ENCODE measurements around the gene KMT2C.
"Not testable (repeated sequence)": the region's sequence is repeated elsewhere in the genome, so short reads cannot be mapped to it uniquely, and the experiment has no call there.

The KMT2C gene

GRCh38 chr7:152312316-152312715 is 123.5 kb downstream of the KMT2C start:
- no peak overlapping the region for H3K4me3 ChIP-seq
- no peak overlapping the region for H3K27ac ChIP-seq
- DNase-seq (ENCODE audit: low spot score): no peak
- no peak for TF ChIP-seq CTCF (IDR thresholded peaks at IDR 0.05)

DNA sequence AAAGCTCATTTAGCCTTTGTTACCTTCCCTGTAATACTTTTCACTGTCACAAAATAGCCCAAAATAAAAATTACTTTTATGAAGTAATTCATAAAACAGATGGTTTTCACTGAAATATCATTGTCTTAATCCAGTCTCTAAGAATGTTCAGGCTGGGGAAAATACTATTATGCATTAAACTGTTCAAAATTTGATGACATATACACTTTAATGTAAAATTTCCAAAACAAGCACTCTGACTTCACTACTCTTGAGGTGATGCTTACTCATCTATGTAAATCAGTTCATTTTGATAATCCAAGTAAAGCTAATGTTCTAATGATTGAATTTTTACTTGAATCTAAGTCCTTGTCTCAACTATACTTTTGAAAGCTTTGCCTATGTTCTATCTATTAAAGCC is 127.9 kb downstream of the KMT2C start:
- Histone ChIP-seq H3K4me3 (no peak overlapping the region), H3K27ac (no peak overlapping the region)
- no peak for DNase-seq (ENCODE audit: low spot score)
- TF ChIP-seq CTCF (IDR thresholded peaks at IDR 0.05): no peak

DNA sequence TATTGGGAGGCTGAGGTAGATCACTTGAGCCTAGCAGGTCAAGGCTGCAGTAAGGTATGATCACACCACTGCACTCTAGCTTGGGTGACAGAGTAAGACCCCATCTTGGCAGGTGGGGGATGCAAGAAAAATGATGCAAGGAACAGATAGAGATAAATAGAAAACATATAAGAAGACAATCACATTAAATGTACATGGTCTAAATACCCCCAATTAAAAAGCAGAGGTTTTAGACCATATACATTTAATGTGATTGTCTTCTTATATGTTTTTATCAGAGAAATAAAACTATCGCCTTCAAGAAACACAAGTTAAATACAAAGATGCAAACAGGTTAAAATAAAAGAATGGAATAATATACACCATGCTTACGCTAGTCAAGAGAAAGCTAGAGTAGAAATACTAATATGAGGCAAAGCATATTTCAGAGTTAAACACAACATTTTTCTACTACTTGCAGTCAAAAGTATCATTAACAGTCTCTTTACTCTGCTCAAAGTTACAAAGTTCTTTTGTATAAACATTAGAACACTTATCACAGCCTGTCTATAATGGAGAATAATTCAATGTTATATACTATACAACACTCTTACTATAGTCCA is 136.2 kb downstream of the KMT2C start:
- H3K27ac ChIP-seq; H3K4me3 ChIP-seq; DNase-seq (ENCODE audit: low spot score): not testable (repeated sequence)

DNA sequence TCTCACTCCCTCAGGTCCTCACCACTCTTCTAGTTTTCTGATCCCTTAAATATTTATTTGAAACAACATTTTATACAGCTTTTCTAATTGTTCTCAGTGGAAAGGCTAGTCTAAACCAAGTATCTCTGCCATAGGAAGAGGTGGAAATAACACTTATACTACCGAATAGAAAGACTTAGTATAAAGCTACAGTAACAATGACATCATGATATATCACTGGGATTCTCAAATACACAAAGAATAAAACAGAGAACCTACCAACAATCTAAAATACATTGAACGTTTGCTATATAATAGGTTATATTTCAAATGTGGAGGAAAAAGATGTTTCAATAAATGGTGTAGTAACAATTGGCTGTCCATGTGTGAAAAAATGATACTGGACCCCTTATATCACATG is 142.9 kb downstream of the KMT2C start:
- no peak overlapping the region for H3K4me3 ChIP-seq
- no peak for DNase-seq (ENCODE audit: low spot score)
- no peak for TF ChIP-seq CTCF (IDR thresholded peaks at IDR 0.05)
- no peak overlapping the region for H3K27ac ChIP-seq

- DNase-seq (ENCODE audit: low spot score); H3K4me3 ChIP-seq; H3K27ac ChIP-seq: not testable (repeated sequence)
These were observed 148.8 kb downstream of the KMT2C start for GRCh38 chr7:152286972-152287371.

DNA sequence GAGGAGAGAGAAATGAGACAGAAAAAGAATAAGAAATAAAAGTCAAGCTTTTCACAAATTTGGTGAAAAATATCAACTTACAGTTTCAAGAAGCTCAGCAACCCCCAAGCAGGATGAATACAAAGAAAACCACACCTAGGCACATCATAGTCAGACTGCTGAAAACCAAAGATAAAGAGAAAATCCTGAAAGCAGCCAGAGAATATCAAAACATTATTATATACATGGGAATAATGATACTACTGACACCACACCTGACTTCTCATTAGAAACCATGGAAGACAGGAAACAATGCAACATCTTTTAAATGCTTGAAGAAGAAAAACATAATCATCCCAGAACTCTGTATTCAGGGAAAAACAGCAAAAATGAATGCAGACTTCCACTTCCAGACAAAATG is 149.6 kb downstream of the KMT2C start:
- H3K27ac ChIP-seq; H3K4me3 ChIP-seq; DNase-seq (ENCODE audit: low spot score): not testable (repeated sequence)

GRCh38 chr7:152284998-152285397 is 150.8 kb downstream of the KMT2C start:
- not testable (repeated sequence) for H3K4me3 ChIP-seq; DNase-seq (ENCODE audit: low spot score); H3K27ac ChIP-seq

DNA sequence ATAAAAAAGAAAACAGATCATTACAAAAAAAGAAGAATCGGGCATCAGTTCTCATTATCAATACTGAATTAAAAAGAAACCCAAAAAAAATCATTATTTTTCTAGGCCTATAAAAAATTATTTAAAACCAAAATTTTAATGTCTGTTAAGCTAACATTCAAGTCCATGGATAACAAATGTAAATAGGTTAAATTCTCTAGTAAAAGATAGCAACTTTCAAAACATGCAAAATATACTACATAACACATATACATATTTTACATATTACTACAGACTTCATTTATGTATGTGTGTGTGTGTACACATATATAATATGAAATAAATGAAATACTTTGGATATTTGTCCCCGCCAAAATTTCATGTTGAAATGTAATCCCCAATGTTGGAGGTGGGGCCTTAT is 158.1 kb downstream of the KMT2C start:
- not testable (repeated sequence) for DNase-seq (ENCODE audit: low spot score); H3K4me3 ChIP-seq

DNA sequence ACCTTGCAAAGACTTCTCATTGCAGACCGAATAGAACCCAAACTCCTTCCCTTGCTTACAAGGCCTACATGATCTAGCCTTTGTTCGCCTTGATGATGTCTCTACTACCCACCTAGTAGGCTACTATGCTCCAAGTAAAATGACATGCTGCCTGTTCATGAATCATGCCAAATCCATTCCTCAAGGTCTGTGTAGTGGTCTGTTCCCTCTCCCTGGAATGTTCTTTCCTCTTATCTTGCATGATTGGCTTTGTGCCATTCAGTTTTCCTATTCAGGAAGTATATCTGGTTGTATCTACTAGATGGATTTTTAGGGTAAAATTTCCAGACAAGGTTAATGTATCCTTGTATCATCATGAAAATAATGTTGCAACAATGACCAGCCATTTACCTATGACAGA is 165.4 kb downstream of the KMT2C start:
- H3K27ac ChIP-seq; H3K4me3 ChIP-seq; DNase-seq (ENCODE audit: low spot score): not testable (repeated sequence)

More for the DNA sequence above, 158.1 kb downstream of the KMT2C start:
- H3K27ac ChIP-seq: not testable (repeated sequence)

DNA sequence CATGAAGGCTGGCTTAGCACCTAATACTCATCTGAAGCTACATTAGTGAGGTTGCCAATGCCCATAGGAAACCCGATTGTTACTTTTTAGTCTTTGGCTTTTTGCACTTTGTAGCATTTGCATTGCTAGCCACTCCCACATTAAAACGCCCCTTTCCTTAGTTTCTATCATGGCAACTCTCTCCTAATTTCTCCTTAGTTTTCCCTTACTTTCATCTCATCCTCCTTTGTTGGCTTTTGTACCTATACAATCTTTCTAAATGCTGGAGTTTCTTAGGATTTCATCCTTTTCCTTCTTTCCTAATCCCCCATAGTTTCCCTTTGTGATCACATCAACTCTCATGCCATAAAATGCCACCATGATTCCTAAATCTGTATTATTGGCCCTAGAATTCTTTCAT is 168.9 kb downstream of the KMT2C start:
- H3K27ac ChIP-seq; DNase-seq (ENCODE audit: low spot score); H3K4me3 ChIP-seq: not testable (repeated sequence)

- not testable (repeated sequence) for DNase-seq (ENCODE audit: low spot score); H3K4me3 ChIP-seq; H3K27ac ChIP-seq
These were observed 170.9 kb downstream of the KMT2C start for GRCh38 chr7:152264915-152265314.

GRCh38 chr7:152262146-152262545 is 173.7 kb downstream of the KMT2C start:
- not testable (repeated sequence) for DNase-seq (ENCODE audit: low spot score); H3K27ac ChIP-seq; H3K4me3 ChIP-seq

DNA sequence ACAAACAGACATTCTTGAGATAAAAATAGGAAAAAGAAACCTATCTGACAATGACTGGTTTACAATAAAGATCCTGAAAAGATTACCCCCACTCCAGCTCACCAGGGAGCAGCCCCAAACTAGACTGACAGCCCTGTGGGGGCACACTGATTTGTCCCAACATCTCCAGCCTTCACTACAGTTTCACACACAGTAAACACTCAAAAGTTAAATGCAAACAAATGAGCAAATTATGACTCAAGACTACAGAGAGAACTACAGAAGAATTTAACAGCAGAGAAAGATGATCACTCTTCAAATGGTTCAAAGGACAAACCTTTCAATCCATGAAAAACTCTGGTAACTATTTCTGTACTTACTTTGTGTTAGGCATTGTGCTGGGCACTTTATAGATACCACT is 176.2 kb downstream of the KMT2C start:
- not testable (repeated sequence) for H3K27ac ChIP-seq, H3K4me3 ChIP-seq

DNA sequence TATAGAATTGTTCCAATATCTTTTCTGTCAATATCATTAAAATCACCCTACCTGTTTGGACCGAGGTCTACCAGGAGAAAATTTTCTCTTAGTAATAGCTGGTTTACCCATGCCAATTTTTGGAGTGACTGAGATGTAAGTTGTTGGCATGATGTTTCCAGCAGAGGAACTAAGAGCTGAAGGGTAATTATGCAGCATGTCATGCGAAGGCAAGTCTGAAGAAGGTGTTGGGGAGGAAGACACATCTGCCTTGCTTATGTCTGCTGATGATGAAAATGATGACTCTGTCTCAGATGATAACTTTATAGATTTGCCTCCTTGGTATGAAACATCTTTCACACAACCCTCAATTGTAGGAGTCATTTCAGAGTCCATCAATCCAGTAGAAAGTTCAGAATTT is 188.0 kb downstream of the KMT2C start:
- not testable (repeated sequence) for H3K4me3 ChIP-seq; DNase-seq (ENCODE audit: low spot score); H3K27ac ChIP-seq

More for the DNA sequence above, 176.2 kb downstream of the KMT2C start:
- DNase-seq (ENCODE audit: low spot score): not testable (repeated sequence)

DNA sequence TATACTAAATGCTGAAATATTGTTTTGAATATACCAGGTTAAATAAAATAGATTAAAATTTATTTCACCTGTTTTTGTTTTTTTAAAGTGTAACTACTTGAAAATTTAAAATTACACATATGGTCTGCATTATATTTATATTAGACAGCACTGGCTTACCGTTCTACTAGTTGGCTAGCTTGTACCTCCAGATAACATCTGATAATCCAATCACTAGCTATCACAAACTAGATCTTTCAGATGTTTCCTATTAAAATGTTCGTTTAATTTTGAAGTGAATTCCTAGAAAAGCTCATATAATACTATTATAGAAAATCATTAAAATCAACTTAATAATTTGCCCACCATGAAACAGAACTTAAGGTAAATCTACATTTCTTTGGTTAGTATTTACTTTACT is 190.4 kb downstream of the KMT2C start:
- DNase-seq (ENCODE audit: low spot score); H3K27ac ChIP-seq; H3K4me3 ChIP-seq: not testable (repeated sequence)

GRCh38 chr7:152243464-152243863 is 192.3 kb downstream of the KMT2C start:
- H3K27ac ChIP-seq; DNase-seq (ENCODE audit: low spot score); H3K4me3 ChIP-seq: not testable (repeated sequence)

DNA sequence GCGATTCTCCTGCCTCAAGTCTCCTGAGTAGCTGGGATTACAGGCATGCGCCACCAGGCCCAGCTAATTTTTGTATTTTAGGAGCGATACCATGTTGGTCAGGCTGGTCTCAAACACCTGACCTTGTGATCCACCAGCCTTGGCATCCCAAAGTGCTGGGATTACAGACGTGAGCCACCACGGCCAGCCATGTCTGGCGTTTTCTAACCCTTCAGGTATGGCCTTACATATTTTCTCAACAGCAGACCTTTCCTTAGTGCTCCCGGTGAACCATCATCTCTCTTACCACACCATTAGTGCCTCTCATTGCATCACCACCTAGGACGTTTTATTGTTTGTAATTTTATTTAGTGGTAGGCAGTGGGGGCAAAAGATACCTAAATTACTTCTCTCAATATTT is 194.5 kb downstream of the KMT2C start:
- not testable (repeated sequence) for DNase-seq (ENCODE audit: low spot score); H3K27ac ChIP-seq; H3K4me3 ChIP-seq
